WTC11 (cell line): Measurements from ENCODE around the gene C9orf153. TPM values are rescaled to one million over a fixed set of nuclear protein-coding genes. Genes with fewer than 3 reads are reported as not detected.

Source experiments
- ATAC-seq: fragments of 200-7000 bp; cut with Tn5 transposase; 2 replicates; pipeline ENCODE4 v1.10.0; 2021; ENCODE audit warnings: mild to moderate bottlenecking, moderate library complexity
- CTCF ChIA-PET: fragments of 300-600 bp; sonication (Branson Sonifier 250); formaldehyde crosslinking; loops from one replicate; lab custom pipeline; 2021; ENCODE audit warnings: antibody characterized with exemption; lab: Charles Lee
- POLR2A ChIA-PET: fragments of 350-600 bp; sonication (Branson Sonifier 250); formaldehyde crosslinking; loops from one replicate; lab custom pipeline; 2021; ENCODE audit warnings: antibody characterized with exemption; lab: Charles Lee
- DNase-seq: peaks from one replicate; pipeline ENCODE4 v3.0.0; 2021; ENCODE audit warnings: low spot score
- H3K27ac Mint-ChIP-seq: 2 replicates; pipeline ENCODE4 v1.8.0; 2021; ENCODE audit warnings: mixed read lengths
- H3K27me3 Mint-ChIP-seq: 2 replicates; pipeline ENCODE4 v1.8.0; 2021; ENCODE audit warnings: low read depth, mild to moderate bottlenecking, moderate library complexity, mixed read lengths
- H3K36me3 Mint-ChIP-seq: 2 replicates; pipeline ENCODE4 v1.8.0; 2021; ENCODE audit warnings: mixed read lengths
- H3K4me1 Mint-ChIP-seq: 2 replicates; pipeline ENCODE4 v1.8.0; 2022; ENCODE audit warnings: mixed read lengths
- H3K4me3 Mint-ChIP-seq: 2 replicates; pipeline ENCODE4 v1.8.0; 2021; ENCODE audit warnings: mild to moderate bottlenecking, moderate library complexity, mixed read lengths
- H3K9me3 Mint-ChIP-seq: 2 replicates; pipeline ENCODE4 v1.8.0; 2021; ENCODE audit warnings: mixed read lengths
- ATF1 ChIP-seq: sonication (generic); formaldehyde crosslinking; IDR thresholded peaks from 2 replicates; pipeline ENCODE4 v1.8.1; 2023; ENCODE audit warnings: mild to moderate bottlenecking, moderate library complexity, missing genetic modification reagents
- E2F4 ChIP-seq: sonication (generic); formaldehyde crosslinking; IDR thresholded peaks from 2 replicates; pipeline ENCODE4 v1.8.1; 2022; ENCODE audit warnings: low read depth, mild to moderate bottlenecking, moderate library complexity, missing genetic modification reagents, borderline replicate concordance
- EMX1 ChIP-seq: fragments of 250-450 bp; sonication (Bioruptor Pico); IDR thresholded peaks from 2 replicates; pipeline ENCODE4 v1.8.0; 2021; ENCODE audit warnings: mild to moderate bottlenecking
- ERG ChIP-seq: fragments of 250-450 bp; sonication (Bioruptor Pico); IDR thresholded peaks from 2 replicates; pipeline ENCODE4 v1.8.0; 2021; ENCODE audit warnings: mild to moderate bottlenecking
- HMGXB4 ChIP-seq: sonication (generic); formaldehyde crosslinking; IDR thresholded peaks from 2 replicates; pipeline ENCODE4 v1.8.1; 2023; ENCODE audit warnings: mild to moderate bottlenecking, moderate library complexity, missing genetic modification reagents
- IRF1 ChIP-seq: sonication (generic); formaldehyde crosslinking; IDR thresholded peaks from 2 replicates; pipeline ENCODE4 v1.8.0; 2023; ENCODE audit warnings: missing genetic modification reagents
- JAZF1 ChIP-seq: fragments of 250-450 bp; sonication (Bioruptor Pico); IDR thresholded peaks from 2 replicates; pipeline ENCODE4 v1.9.0; 2021; ENCODE audit warnings: moderate library complexity, mild to moderate bottlenecking, inconsistent platforms
- JUN ChIP-seq: sonication (generic); formaldehyde crosslinking; IDR thresholded peaks from 2 replicates; pipeline ENCODE4 v1.8.0; 2023; ENCODE audit warnings: mild to moderate bottlenecking, missing genetic modification reagents
- MLX ChIP-seq: sonication (generic); formaldehyde crosslinking; IDR thresholded peaks from 2 replicates; pipeline ENCODE4 v1.8.1; 2023; ENCODE audit warnings: mild to moderate bottlenecking, missing genetic modification reagents, moderate library complexity
- MXD4 ChIP-seq: fragments of 250-450 bp; sonication (Bioruptor Pico); IDR thresholded peaks from 2 replicates; pipeline ENCODE4 v1.8.0; 2021; ENCODE audit warnings: mild to moderate bottlenecking, moderate library complexity, borderline replicate concordance
- NR2C2 ChIP-seq: sonication (generic); formaldehyde crosslinking; IDR thresholded peaks from 2 replicates; pipeline ENCODE4 v1.8.0; 2022; ENCODE audit warnings: mild to moderate bottlenecking, missing genetic modification reagents
- PREB ChIP-seq: sonication (generic); formaldehyde crosslinking; IDR thresholded peaks from 2 replicates; pipeline ENCODE4 v1.8.1; 2022; ENCODE audit warnings: mild to moderate bottlenecking, missing genetic modification reagents, moderate library complexity, borderline replicate concordance
- RELA ChIP-seq: sonication (generic); formaldehyde crosslinking; IDR thresholded peaks from 2 replicates; pipeline ENCODE4 v1.8.1; 2022; ENCODE audit warnings: missing genetic modification reagents, mild to moderate bottlenecking, borderline replicate concordance
- SMAD3 ChIP-seq: sonication (generic); formaldehyde crosslinking; IDR thresholded peaks from 2 replicates; pipeline ENCODE4 v1.8.0; 2022; ENCODE audit warnings: missing genetic modification reagents, mild to moderate bottlenecking, borderline replicate concordance
- TEAD1 ChIP-seq: sonication (generic); formaldehyde crosslinking; IDR thresholded peaks from 2 replicates; pipeline ENCODE4 v1.8.0; 2022; ENCODE audit warnings: mild to moderate bottlenecking, missing genetic modification reagents
- TP53 ChIP-seq: sonication (generic); formaldehyde crosslinking; IDR thresholded peaks from 2 replicates; pipeline ENCODE4 v1.8.1; 2023; ENCODE audit warnings: mild to moderate bottlenecking, missing genetic modification reagents
- USF2 ChIP-seq: sonication (generic); formaldehyde crosslinking; IDR thresholded peaks from 2 replicates; pipeline ENCODE4 v1.8.1; 2023; ENCODE audit warnings: mild to moderate bottlenecking, missing genetic modification reagents, moderate library complexity
- ZBTB21 ChIP-seq: sonication (generic); formaldehyde crosslinking; IDR thresholded peaks from 2 replicates; pipeline ENCODE4 v1.8.1; 2023; ENCODE audit warnings: mild to moderate bottlenecking, missing genetic modification reagents, borderline replicate concordance
- ZBTB43 ChIP-seq: sonication (generic); formaldehyde crosslinking; IDR thresholded peaks from 2 replicates; pipeline ENCODE4 v1.8.1; 2023; ENCODE audit warnings: mild to moderate bottlenecking, missing genetic modification reagents
- ZNF232 ChIP-seq: sonication (generic); formaldehyde crosslinking; IDR thresholded peaks from 2 replicates; pipeline ENCODE4 v1.8.0; 2022; ENCODE audit warnings: mild to moderate bottlenecking, missing genetic modification reagents
- ZNF317 ChIP-seq: sonication (generic); formaldehyde crosslinking; IDR thresholded peaks from 2 replicates; pipeline ENCODE4 v1.8.1; 2023; ENCODE audit warnings: low read depth, mild to moderate bottlenecking, moderate library complexity, missing genetic modification reagents, borderline replicate concordance
- ZNF396 ChIP-seq: fragments of 250-450 bp; sonication (Bioruptor Pico); IDR thresholded peaks from 2 replicates; pipeline ENCODE4 v1.8.0; 2021; ENCODE audit warnings: mild to moderate bottlenecking, moderate library complexity, borderline replicate concordance
- ZNF512 ChIP-seq: sonication (generic); formaldehyde crosslinking; IDR thresholded peaks from 2 replicates; pipeline ENCODE4 v1.8.1; 2022; ENCODE audit warnings: missing genetic modification reagents, borderline replicate concordance
- ZNF671 ChIP-seq: fragments of 250-450 bp; sonication (Bioruptor Pico); IDR thresholded peaks from 2 replicates; pipeline ENCODE4 v1.8.0; 2021; ENCODE audit warnings: mild to moderate bottlenecking
- total RNA-seq: library from RNA; stranded (reverse); gene quantifications from 3 replicates; pipeline ENCODE4 v1.2.3, GENCODE V29; 2021

The C9orf153 gene
- total RNA-seq, 1 experiment from 2014 or later: not detected

- POLR2A ChIA-PET: no interaction called here
- Mint-ChIP-seq H3K4me1 (no peaks in the 10 kb centered on the region; the same call in 1 of the 2 replicates), H3K4me3 (no peak overlapping the region), H3K9me3 (peaks cover 24% of the 10 kb centered on the region), H3K27me3 (no peaks in the 10 kb centered on the region), H3K36me3 (peaks cover 19% of the 10 kb centered on the region), H3K27ac (no peak overlapping the region)
- TF ChIP-seq ZNF396 (CRISPR knock-in tag): no peak
- TF ChIP-seq TP53 (CRISPR knock-in tag): no peak
- no peak for TF ChIP-seq USF2
- TF ChIP-seq NR2C2 (CRISPR knock-in tag): no peak
- TF ChIP-seq JUN (CRISPR knock-in tag): no peak
- TF ChIP-seq ZBTB21 (CRISPR knock-in tag): no peak
- no peak for TF ChIP-seq SMAD3 (CRISPR knock-in tag)
- no peak for TF ChIP-seq ZBTB43 (CRISPR knock-in tag)
- no peak for TF ChIP-seq EMX1 (CRISPR knock-in tag)
- no peak for TF ChIP-seq RELA
- no peak for TF ChIP-seq ZNF317 (CRISPR knock-in tag)
- TF ChIP-seq JAZF1: no peak
- TF ChIP-seq PREB (CRISPR knock-in tag): no peak
- CTCF ChIA-PET: interaction anchor here (1.4 to 3.7 kb wide), 2 partner anchors 19 to 54 kb away, joined by 3 to 24 read pairs; no protein-coding TSS in a partner anchor
- DNase-seq (no peak), ATAC-seq (no peak)
These were observed 2.8 kb downstream of the C9orf153 start for GRCh38 chr9:86256653-86257052.

GRCh38 chr9:86253577-86253976 is 5.9 kb downstream of the C9orf153 start:
- ChIA-PET POLR2A (no interaction called here), CTCF (interaction anchor here (0.7 kb wide), 1 partner anchor 51 kb away, joined by 6 read pairs; no protein-coding TSS in a partner anchor)
- no peaks in the 10 kb centered on the region; the same call in 1 of the 2 replicates for H3K4me1 Mint-ChIP-seq
- no peak for ATAC-seq
- no peak overlapping the region for H3K4me3 Mint-ChIP-seq
- DNase-seq: no peak
- no peaks in the 10 kb centered on the region for H3K27me3 Mint-ChIP-seq
- H3K27ac Mint-ChIP-seq: no peak overlapping the region
- peaks cover 24% of the 10 kb centered on the region for H3K9me3 Mint-ChIP-seq
- H3K36me3 Mint-ChIP-seq: peaks cover 19% of the 10 kb centered on the region
- TF ChIP-seq JAZF1 (no peak), ZNF671 (CRISPR knock-in tag) (no peak), SMAD3 (CRISPR knock-in tag) (no peak), TEAD1 (CRISPR knock-in tag) (no peak), ZNF396 (CRISPR knock-in tag) (no peak), TP53 (CRISPR knock-in tag) (no peak), ATF1 (CRISPR knock-in tag) (no peak), IRF1 (no peak), E2F4 (CRISPR knock-in tag) (no peak), ERG (CRISPR knock-in tag) (no peak), MXD4 (CRISPR knock-in tag) (no peak), ZBTB21 (CRISPR knock-in tag) (no peak), ZNF232 (no peak), ZNF512 (CRISPR knock-in tag) (no peak), RELA (no peak), HMGXB4 (CRISPR knock-in tag) (no peak), MLX (CRISPR knock-in tag) (no peak)
